ENCODE results near the gene ATG4B.

ATG4B gene

DNA sequence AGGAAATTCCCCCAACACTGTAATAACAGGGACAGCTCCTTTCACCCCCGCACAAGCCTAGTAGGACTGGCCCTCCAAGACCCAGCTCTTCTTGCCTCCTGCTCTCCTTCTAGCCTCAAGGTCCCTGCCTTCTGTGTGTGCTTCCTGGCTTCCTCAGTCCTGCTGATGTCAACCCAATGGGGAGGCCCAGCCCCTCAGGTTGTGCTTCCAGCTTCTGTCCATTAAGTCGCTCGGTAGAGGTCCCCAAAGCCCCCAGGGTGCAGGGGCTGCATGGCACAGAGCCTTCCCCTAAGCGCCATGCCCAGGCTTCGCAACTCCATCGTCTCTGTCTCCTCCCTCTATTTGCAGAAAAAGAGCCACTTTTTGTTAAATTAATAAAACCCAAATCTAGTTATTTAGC is 39.9 kb upstream of the ATG4B start:
- DNase-seq: no peak
- no peaks in the 10 kb centered on the region for H3K4me1 ChIP-seq
- H3K27me3 ChIP-seq: no peaks in the 10 kb centered on the region
- TF ChIP-seq, protein P1, sequence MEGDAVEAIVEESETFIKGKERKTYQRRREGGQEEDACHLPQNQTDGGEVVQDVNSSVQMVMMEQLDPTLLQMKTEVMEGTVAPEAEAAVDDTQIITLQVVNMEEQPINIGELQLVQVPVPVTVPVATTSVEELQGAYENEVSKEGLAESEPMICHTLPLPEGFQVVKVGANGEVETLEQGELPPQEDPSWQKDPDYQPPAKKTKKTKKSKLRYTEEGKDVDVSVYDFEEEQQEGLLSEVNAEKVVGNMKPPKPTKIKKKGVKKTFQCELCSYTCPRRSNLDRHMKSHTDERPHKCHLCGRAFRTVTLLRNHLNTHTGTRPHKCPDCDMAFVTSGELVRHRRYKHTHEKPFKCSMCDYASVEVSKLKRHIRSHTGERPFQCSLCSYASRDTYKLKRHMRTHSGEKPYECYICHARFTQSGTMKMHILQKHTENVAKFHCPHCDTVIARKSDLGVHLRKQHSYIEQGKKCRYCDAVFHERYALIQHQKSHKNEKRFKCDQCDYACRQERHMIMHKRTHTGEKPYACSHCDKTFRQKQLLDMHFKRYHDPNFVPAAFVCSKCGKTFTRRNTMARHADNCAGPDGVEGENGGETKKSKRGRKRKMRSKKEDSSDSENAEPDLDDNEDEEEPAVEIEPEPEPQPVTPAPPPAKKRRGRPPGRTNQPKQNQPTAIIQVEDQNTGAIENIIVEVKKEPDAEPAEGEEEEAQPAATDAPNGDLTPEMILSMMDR (IDR thresholded peaks at IDR 0.05; ENCODE audit: low read depth, low read length): no peak
- no peak overlapping the region for H3K4me3 ChIP-seq (ENCODE audit: low read depth, low read length)
- H3K9me3 ChIP-seq: no peaks in the 10 kb centered on the region
- peaks cover 51% of the 10 kb centered on the region for H3K36me3 ChIP-seq

- H3K4me1 ChIP-seq: no peaks in the 10 kb centered on the region
- DNase-seq: no peak
- H3K27me3 ChIP-seq: no peaks in the 10 kb centered on the region
- no peaks in the 10 kb centered on the region for H3K9me3 ChIP-seq
- no peak overlapping the region for H3K4me3 ChIP-seq (ENCODE audit: low read depth, low read length)
- TF ChIP-seq, protein P1 (IDR thresholded peaks at IDR 0.05; ENCODE audit: low read depth, low read length): no peak
- H3K36me3 ChIP-seq: peaks cover 55% of the 10 kb centered on the region
Measured at GRCh38 chr2:241598061-241598460, 39.4 kb upstream of the ATG4B start.

- H3K4me1 ChIP-seq: no peaks in the 10 kb centered on the region
- no peaks in the 10 kb centered on the region for H3K27me3 ChIP-seq
- peaks cover 52% of the 10 kb centered on the region for H3K36me3 ChIP-seq
- TF ChIP-seq, protein P1 (IDR thresholded peaks at IDR 0.05; ENCODE audit: low read depth, low read length): peak; percentile 59
- no peaks in the 10 kb centered on the region for H3K9me3 ChIP-seq
- no peak for DNase-seq
- H3K4me3 ChIP-seq (ENCODE audit: low read depth, low read length): no peak overlapping the region
Measured at GRCh38 chr2:241598487-241598886, 39.0 kb upstream of the ATG4B start.

GRCh38 chr2:241599615-241600014 is 37.9 kb upstream of the ATG4B start:
- no peak for DNase-seq
- Histone ChIP-seq H3K4me3 (ENCODE audit: low read depth, low read length) (no peak overlapping the region), H3K9me3 (no peaks in the 10 kb centered on the region), H3K36me3 (peaks cover 47% of the 10 kb centered on the region), H3K4me1 (no peaks in the 10 kb centered on the region), H3K27me3 (no peaks in the 10 kb centered on the region)
- TF ChIP-seq, protein P1 (IDR thresholded peaks at IDR 0.05; ENCODE audit: low read depth, low read length): no peak

GRCh38 chr2:241601841-241602240 is 35.7 kb upstream of the ATG4B start:
- H3K9me3 ChIP-seq: no peaks in the 10 kb centered on the region
- no peaks in the 10 kb centered on the region for H3K27me3 ChIP-seq
- no peak for DNase-seq
- H3K4me3 ChIP-seq (ENCODE audit: low read depth, low read length): no peak overlapping the region
- TF ChIP-seq, protein P1 (IDR thresholded peaks at IDR 0.05; ENCODE audit: low read depth, low read length): no peak
- no peaks in the 10 kb centered on the region for H3K4me1 ChIP-seq
- H3K36me3 ChIP-seq: peaks cover 58% of the 10 kb centered on the region

GRCh38 chr2:241602720-241603119 is 34.8 kb upstream of the ATG4B start:
- TF ChIP-seq, protein P1 (IDR thresholded peaks at IDR 0.05; ENCODE audit: low read depth, low read length): no peak
- Histone ChIP-seq H3K27me3 (no peaks in the 10 kb centered on the region), H3K36me3 (peaks cover 51% of the 10 kb centered on the region), H3K9me3 (no peaks in the 10 kb centered on the region), H3K4me3 (ENCODE audit: low read depth, low read length) (no peak overlapping the region), H3K4me1 (no peaks in the 10 kb centered on the region)
- DNase-seq: no peak
